ENCODE measurements around the gene SLC7A7.

DNA sequence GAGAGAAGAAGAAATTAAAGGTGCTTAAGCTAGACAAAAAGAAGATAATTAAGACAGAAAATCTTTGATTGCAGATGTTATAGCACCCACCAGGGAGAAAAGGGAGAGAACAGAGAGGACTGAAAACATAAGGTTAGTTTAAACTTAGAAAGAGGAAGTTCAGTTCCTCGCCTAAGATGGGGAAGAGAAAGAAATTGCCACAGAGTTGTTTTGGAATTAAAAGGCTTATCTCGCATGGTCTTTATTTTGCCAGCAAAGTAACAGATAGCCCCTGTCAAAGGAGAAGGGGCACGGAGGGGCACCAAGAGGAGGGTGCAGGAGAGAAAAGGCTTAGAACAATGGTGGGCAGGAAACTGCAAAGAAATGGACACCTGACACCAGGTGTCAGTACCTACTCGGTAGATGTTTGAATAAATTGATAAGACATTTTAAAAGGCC is 66.6 kb downstream of the SLC7A7 start:
- TF ChIP-seq, protein P1, sequence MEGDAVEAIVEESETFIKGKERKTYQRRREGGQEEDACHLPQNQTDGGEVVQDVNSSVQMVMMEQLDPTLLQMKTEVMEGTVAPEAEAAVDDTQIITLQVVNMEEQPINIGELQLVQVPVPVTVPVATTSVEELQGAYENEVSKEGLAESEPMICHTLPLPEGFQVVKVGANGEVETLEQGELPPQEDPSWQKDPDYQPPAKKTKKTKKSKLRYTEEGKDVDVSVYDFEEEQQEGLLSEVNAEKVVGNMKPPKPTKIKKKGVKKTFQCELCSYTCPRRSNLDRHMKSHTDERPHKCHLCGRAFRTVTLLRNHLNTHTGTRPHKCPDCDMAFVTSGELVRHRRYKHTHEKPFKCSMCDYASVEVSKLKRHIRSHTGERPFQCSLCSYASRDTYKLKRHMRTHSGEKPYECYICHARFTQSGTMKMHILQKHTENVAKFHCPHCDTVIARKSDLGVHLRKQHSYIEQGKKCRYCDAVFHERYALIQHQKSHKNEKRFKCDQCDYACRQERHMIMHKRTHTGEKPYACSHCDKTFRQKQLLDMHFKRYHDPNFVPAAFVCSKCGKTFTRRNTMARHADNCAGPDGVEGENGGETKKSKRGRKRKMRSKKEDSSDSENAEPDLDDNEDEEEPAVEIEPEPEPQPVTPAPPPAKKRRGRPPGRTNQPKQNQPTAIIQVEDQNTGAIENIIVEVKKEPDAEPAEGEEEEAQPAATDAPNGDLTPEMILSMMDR (IDR thresholded peaks at IDR 0.05): no peak
- TF ChIP-seq POLR2A (IDR thresholded peaks at IDR 0.05) (no peak), POLR2AphosphoS5 (IDR thresholded peaks at IDR 0.05) (no peak)
